Measurements from ENCODE around the gene PSMC3IP.

PSMC3IP gene

GRCh38 chr17:42585353-42585752 lies 7.8 kb upstream of the PSMC3IP start:
- DNase-seq (ENCODE audit: low read depth): no peak

- no peak for DNase-seq (ENCODE audit: low read depth)
These were observed 7.4 kb upstream of the PSMC3IP start for GRCh38 chr17:42584880-42585279.

GRCh38 chr17:42581744-42582270 lies 4.3 kb upstream of the PSMC3IP start:
- DNase-seq (ENCODE audit: low read depth): no peak

GRCh38 chr17:42579794-42580551 lies 2.4 kb upstream of the PSMC3IP start:
- DNase-seq (ENCODE audit: low read depth): no peak

- peak; percentile 42 for DNase-seq (ENCODE audit: low read depth)
These were observed 847 bp upstream of the PSMC3IP start for GRCh38 chr17:42578282-42578869.

- DNase-seq (ENCODE audit: low read depth): no peak
These were observed 393 bp downstream of the PSMC3IP start for GRCh38 chr17:42577140-42577531.

GRCh38 chr17:42574463-42574862 lies 3.1 kb downstream of the PSMC3IP start:
- no peak for DNase-seq (ENCODE audit: low read depth)

- DNase-seq (ENCODE audit: low read depth): no peak
These were observed 4.4 kb downstream of the PSMC3IP start for GRCh38 chr17:42573095-42573494.

GRCh38 chr17:42571435-42572225 lies 5.9 kb downstream of the PSMC3IP start:
- DNase-seq (ENCODE audit: low read depth): no peak

GRCh38 chr17:42568341-42569111 lies 9.0 kb downstream of the PSMC3IP start:
- DNase-seq (ENCODE audit: low read depth): no peak

- peak; percentile 90 for DNase-seq (ENCODE audit: low read depth)
These were observed 10.5 kb downstream of the PSMC3IP start, which contains the start of gene MLX for GRCh38 chr17:42566883-42567573. Gene MLX (plus strand): TSS chr17:42567100. CDS start chr17:42567125, 25 bp downstream.

GRCh38 chr17:42566215-42566882 lies 11.2 kb downstream of the PSMC3IP start:
- DNase-seq (ENCODE audit: low read depth): no peak

GRCh38 chr17:42565523-42566214 lies 11.9 kb downstream of the PSMC3IP start:
- no peak for DNase-seq (ENCODE audit: low read depth)

- DNase-seq (ENCODE audit: low read depth): no peak
These were observed 12.6 kb downstream of the PSMC3IP start for GRCh38 chr17:42564815-42565522.

GRCh38 chr17:42563950-42564349 lies 13.6 kb downstream of the PSMC3IP start:
- no peak for DNase-seq (ENCODE audit: low read depth)

GRCh38 chr17:42563543-42563942 lies 14.0 kb downstream of the PSMC3IP start:
- DNase-seq (ENCODE audit: low read depth): no peak

- DNase-seq (ENCODE audit: low read depth): no peak
These were observed 14.4 kb downstream of the PSMC3IP start for GRCh38 chr17:42563143-42563509.

GRCh38 chr17:42562388-42563142 lies 15.0 kb downstream of the PSMC3IP start:
- no peak for DNase-seq (ENCODE audit: low read depth)
